A673 (cell line): Measurements from ENCODE around the gene TBC1D2B. TPM values are rescaled to one million over a fixed set of nuclear protein-coding genes. Genes with fewer than 3 reads are reported as not detected.

Source experiments
- BruUV-seq: library from RNA; stranded (reverse); fragments of 400-500 nt; replicated peaks from 2 replicates; lab custom pipeline; 2021; lab: Mats Ljungman, UMichigan
- CTCF ChIA-PET: fragments of 300-600 bp; sonication (Branson Sonifier 250); formaldehyde crosslinking; loops from one replicate; lab custom pipeline; 2022; ENCODE audit warnings: antibody characterized with exemption; lab: Charles Lee
- POLR2A ChIA-PET: fragments of 300-600 bp; sonication (Branson Sonifier 250); formaldehyde crosslinking; loops from one replicate; lab custom pipeline; 2022; ENCODE audit warnings: antibody characterized with exemption; ENCODE audit not compliant: low non-redundant PET; lab: Charles Lee
- DNase-seq: peaks from one replicate; pipeline ENCODE4 v3.0.0-alpha.2; 2015; ENCODE audit warnings: low spot score
- H3K27ac ChIP-seq: fragments of 200-600 bp; sonication (generic); 2 replicates; pipeline ENCODE4 v1.5.1; 2016; ENCODE audit warnings: mixed run types, low read depth, mild to moderate bottlenecking, mixed read lengths, antibody characterized with exemption, low read length; ENCODE audit not compliant: poor library complexity, severe bottlenecking
- H3K27me3 ChIP-seq: fragments of 200-600 bp; sonication (generic); replicated peaks from 2 replicates; pipeline ENCODE4 v1.6.1; 2017; ENCODE audit warnings: mixed run types, low read depth, mild to moderate bottlenecking, mixed read lengths, antibody characterized with exemption, low read length; ENCODE audit not compliant: insufficient read depth, poor library complexity
- H3K36me3 ChIP-seq: fragments of 200-600 bp; sonication (generic); 2 replicates; pipeline ENCODE4 v1.6.1; 2016; ENCODE audit warnings: mixed run types, mild to moderate bottlenecking, mixed read lengths, antibody characterized with exemption, low read length; ENCODE audit not compliant: insufficient read depth, poor library complexity, severe bottlenecking
- H3K4me1 ChIP-seq: fragments of 200-600 bp; sonication (generic); 2 replicates; pipeline ENCODE4 v1.6.1; 2017; ENCODE audit warnings: mixed run types, mild to moderate bottlenecking, mixed read lengths, antibody characterized with exemption, low read length; ENCODE audit not compliant: insufficient read depth, poor library complexity, severe bottlenecking
- H3K4me3 ChIP-seq: fragments of 200-600 bp; sonication (generic); 2 replicates; pipeline ENCODE4 v1.5.1; 2016; ENCODE audit warnings: low read depth, mixed run types, mild to moderate bottlenecking, mixed read lengths, low read length; ENCODE audit not compliant: poor library complexity, severe bottlenecking
- H3K9me3 ChIP-seq: fragments of 200-600 bp; sonication (generic); 2 replicates; pipeline ENCODE4 v1.6.1; 2016; ENCODE audit warnings: mixed run types, low read depth, mild to moderate bottlenecking, mixed read lengths, antibody characterized with exemption, low read length; ENCODE audit not compliant: poor library complexity, severe bottlenecking
- CTCF ChIP-seq: fragments of 300-800, 200-600 bp; sonication (generic); conservative IDR thresholded peaks from 2 replicates; pipeline ENCODE4 v1.5.1; 2017; ENCODE audit warnings: low read depth, mild to moderate bottlenecking, antibody characterized with exemption, low read length, moderate library complexity, mixed read lengths
- EZH2 ChIP-seq: fragments of 200-600 bp; sonication (generic); IDR thresholded peaks from 2 replicates; pipeline ENCODE4 v1.6.1; 2017; ENCODE audit warnings: borderline replicate concordance, low read depth, mild to moderate bottlenecking, mixed read lengths, antibody characterized with exemption, low read length; ENCODE audit not compliant: poor library complexity, severe bottlenecking
- intact Hi-C: fragments of 100-400 bp; cut with micrococcal nuclease; formaldehyde crosslinking; loops from one replicate; pipeline ENCODE4 v1.10.0; 2022; ENCODE audit not compliant: unreplicated experiment
- total RNA-seq: library from RNA; stranded (reverse); gene quantifications from 2 replicates; pipeline ENCODE4 v1.2.3, GENCODE V29; 2021

The TBC1D2B gene
- total RNA-seq, 1 experiment from 2014 or later, result 26.0 TPM

DNA sequence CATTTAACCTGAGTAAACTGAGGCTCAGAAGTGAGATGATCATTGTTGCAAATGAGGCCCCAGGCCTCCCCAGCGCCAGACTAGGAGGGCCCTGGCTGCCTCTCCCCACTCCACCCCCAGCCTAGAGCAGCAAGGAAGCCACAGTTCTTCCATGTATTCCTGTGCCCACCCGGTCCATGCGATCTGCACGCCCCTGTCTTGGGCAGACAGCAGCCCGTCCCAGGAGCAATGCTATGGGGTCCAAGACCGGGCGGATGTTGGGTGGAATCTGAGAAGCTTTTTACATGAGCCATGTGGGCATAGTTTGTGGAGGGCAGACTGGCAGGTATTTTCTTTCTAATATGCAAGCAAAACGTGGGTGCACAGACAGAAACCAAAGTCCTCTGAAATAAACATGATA lies 30.0 kb upstream of the TBC1D2B start:
- no TSS peak for BruUV-seq
- no peak for DNase-seq
- H3K4me3 ChIP-seq, result no peak overlapping the region

DNA sequence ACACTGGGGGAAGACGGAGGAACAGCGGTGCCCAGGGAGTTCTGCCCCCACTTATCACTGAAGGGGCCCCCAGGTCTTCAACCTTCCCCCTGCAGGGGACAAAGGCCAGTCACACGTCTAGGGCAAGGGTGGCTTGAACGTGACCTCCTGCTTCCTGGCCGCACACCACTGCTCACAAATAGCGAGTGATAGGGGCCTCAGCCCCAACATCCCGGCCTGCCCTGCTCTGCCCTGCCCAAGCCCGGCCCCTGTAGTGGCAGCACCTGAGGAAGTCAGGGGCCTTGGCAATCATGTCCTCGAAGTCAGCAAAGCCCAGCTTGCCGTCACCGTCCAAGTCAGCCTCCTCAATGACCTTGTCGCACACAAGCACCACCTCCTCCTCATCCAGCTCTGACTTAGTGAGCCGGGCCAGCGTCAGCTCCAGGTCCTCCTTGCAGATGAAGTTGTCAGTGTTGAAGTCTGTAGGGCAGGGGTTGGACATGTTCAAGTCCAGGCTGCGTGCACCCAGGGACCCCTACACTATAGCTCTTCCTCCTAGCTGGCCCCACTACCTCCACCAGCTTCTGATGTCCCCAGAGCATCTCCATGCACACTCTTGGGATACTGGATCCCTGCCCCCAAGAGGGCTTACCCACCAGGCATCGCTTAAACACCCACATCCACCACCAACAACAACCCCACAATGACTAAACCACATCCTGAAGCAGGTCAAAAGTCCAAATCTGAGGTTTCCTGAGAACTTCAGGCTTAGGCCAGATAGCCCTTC lies 28.1 kb upstream of the TBC1D2B start:
- intact Hi-C loops, result no loop called here
- no TSS peak for BruUV-seq
- Histone ChIP-seq H3K36me3 (no peaks in the 10 kb centered on the region), H3K9me3 (no peaks in the 10 kb centered on the region), H3K4me3 (no peak overlapping the region), H3K27me3 (no peaks in the 10 kb centered on the region), H3K27ac (no peak overlapping the region), H3K4me1 (no peaks in the 10 kb centered on the region)
- ChIA-PET POLR2A (no interaction called here), CTCF (no interaction called here)
- no peak for TF ChIP-seq EZH2
- no peak for TF ChIP-seq CTCF
- no peak for DNase-seq

More for the DNA sequence above, 30.0 kb upstream of the TBC1D2B start:
- H3K36me3 ChIP-seq, result no peaks in the 10 kb centered on the region
- CTCF ChIA-PET, result interaction anchor here (1.0 to 2.5 kb wide), 3 partner anchors 141 to 205 kb away, joined by 3 to 20 read pairs (median 19); no protein-coding TSS in a partner anchor
- intact Hi-C loops, result no loop called here
- no peak overlapping the region for H3K27ac ChIP-seq
- no peaks in the 10 kb centered on the region for H3K27me3 ChIP-seq
- TF ChIP-seq CTCF (no peak), EZH2 (no peak)
- no peaks in the 10 kb centered on the region for H3K9me3 ChIP-seq
- H3K4me1 ChIP-seq, result no peaks in the 10 kb centered on the region
- POLR2A ChIA-PET, result no interaction called here

DNA sequence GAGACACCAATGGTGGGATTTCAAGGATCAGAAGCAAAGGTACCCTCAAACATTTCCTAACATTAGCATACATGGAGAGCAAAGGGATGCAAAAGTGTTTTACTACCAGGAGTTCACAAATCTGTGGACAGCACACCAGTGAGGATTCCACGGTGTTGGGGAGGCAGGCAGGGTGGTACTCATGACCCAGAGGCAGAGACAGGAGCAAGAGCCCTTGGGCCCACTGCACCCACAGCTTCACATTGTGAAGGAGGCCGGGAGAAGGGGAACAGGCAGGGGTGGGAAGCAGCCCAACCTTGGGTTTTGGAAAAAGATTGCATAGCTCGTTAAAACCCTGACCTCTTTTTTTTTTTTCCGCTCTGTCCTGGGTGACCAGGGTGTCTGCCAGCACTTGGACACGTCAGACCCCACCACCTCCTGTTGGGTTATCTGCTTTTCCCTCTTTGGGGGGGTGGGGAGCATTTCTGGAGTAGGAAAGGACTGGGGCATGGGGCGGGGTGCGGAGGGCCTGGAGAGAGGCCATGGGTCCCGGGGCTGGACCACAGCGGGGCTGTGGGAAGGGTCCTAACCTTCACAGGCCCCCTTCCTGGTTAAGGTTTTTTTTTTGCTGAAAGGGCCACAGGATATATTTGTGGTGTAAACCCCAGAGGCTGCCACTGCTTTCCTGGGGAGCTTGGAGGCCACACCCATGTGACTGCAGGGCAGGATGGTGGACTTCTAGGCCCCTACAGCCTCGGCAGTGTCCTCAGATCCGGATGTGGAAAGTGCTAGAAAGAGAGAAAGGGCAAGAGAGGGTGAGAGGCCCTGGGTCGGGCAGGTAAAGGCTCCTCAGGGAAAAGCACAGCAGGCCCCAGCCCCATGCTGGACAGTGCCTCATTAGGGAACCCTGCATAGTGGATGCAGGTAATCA lies 27.3 kb upstream of the TBC1D2B start:
- Histone ChIP-seq H3K36me3 (no peaks in the 10 kb centered on the region), H3K4me3 (no peak overlapping the region), H3K27me3 (no peaks in the 10 kb centered on the region), H3K9me3 (no peaks in the 10 kb centered on the region), H3K27ac (no peak overlapping the region), H3K4me1 (no peaks in the 10 kb centered on the region)
- intact Hi-C loops, result no loop called here
- BruUV-seq, result no TSS peak
- POLR2A ChIA-PET, result interaction anchor here (0.6 kb wide), 1 partner anchor 8 kb away, joined by 5 read pairs; no protein-coding TSS in a partner anchor
- no peak for TF ChIP-seq CTCF
- TF ChIP-seq EZH2, result no peak
- CTCF ChIA-PET, result interaction anchor here (0.7 kb wide), 2 partner anchors 20 to 436 kb away, joined by 3 to 4 read pairs; no protein-coding TSS in a partner anchor
- no peak for DNase-seq
